ENCODE data around the gene CKAP2L.

- no peak for TF ChIP-seq FOXK2 (IDR thresholded peaks at IDR 0.05)
- TF ChIP-seq HDGF (IDR thresholded peaks at IDR 0.05; ENCODE audit: borderline replicate concordance), result no peak
- no peak for TF ChIP-seq SP1 (IDR thresholded peaks at IDR 0.05)
These were observed 36.4 kb downstream of the CKAP2L start for GRCh38 chr2:112728029-112728362.
